ENCODE measurements around the gene FAF1.

Gene FAF1

DNA sequence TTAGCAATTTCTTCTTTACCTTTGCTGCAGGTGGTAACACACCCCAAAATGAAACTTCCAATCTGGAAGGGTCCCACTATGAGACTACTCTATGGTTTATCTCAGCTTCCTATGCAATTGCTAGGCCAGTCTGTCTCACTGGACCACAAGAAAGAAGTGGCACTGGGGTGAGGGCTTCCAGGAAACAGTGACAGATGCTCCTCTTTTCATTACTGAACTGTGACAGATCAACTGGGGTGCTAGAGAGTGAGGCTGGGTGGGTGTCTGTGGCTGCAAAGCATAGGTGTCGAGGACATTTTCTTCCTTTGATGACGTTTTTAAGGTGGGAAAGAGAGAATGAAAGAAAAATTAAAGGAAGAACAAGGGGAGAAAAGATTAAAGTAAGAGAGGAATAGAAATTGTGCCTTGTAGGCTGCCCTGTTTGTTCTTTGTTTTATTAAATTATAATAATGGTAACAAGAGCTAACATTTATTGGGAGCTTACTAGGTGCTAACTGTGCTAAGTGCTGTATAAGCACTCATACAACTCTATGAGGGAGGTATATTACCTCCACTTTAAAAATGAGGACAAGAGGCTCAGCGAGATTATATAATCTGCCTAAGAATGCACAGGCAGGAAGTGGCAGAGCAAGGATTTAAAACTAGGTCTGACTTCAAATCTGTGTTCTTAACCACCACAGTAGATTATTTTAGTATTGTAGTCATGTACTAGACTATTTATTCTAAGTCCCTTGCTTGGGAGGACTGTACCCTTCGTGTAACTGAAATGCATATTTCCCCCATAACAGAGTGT is 509.0 kb downstream of the FAF1 start:
- Mint-ChIP-seq H3K4me3 (no peak overlapping the region), H3K36me3 (ENCODE audit: low read depth) (no peaks in the 10 kb centered on the region), H3K27ac (no peak overlapping the region), H3K9me3 (no peaks in the 10 kb centered on the region), H3K27me3 (ENCODE audit: low read depth) (no peaks in the 10 kb centered on the region), H3K4me1 (no peaks in the 10 kb centered on the region)
- TF ChIP-seq, protein P1, sequence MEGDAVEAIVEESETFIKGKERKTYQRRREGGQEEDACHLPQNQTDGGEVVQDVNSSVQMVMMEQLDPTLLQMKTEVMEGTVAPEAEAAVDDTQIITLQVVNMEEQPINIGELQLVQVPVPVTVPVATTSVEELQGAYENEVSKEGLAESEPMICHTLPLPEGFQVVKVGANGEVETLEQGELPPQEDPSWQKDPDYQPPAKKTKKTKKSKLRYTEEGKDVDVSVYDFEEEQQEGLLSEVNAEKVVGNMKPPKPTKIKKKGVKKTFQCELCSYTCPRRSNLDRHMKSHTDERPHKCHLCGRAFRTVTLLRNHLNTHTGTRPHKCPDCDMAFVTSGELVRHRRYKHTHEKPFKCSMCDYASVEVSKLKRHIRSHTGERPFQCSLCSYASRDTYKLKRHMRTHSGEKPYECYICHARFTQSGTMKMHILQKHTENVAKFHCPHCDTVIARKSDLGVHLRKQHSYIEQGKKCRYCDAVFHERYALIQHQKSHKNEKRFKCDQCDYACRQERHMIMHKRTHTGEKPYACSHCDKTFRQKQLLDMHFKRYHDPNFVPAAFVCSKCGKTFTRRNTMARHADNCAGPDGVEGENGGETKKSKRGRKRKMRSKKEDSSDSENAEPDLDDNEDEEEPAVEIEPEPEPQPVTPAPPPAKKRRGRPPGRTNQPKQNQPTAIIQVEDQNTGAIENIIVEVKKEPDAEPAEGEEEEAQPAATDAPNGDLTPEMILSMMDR (IDR thresholded peaks at IDR 0.05; ENCODE audit: unreplicated experiment in 3 of 3) = no peak

DNA sequence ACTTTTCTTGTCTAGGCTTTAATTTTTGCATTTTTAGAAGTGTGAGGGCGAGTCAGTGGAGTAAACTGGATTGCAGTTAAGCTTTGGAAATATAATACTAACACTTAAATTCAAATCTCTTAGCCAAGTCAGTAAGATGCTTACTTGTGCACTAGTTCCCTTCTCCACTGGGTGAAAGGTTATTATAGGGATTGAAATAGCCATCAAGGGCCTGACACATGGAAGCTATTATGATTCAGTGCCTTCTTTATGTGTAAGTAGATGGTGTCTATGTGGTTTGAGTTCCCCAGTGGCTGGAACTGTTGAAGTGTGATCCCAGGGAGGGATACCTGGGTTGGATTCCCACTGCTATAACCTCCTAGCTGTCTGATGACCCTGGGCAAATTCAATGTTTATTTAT is 512.1 kb downstream of the FAF1 start:
- Mint-ChIP-seq H3K27ac (no peak overlapping the region), H3K4me1 (no peaks in the 10 kb centered on the region), H3K4me3 (no peak overlapping the region)

DNA sequence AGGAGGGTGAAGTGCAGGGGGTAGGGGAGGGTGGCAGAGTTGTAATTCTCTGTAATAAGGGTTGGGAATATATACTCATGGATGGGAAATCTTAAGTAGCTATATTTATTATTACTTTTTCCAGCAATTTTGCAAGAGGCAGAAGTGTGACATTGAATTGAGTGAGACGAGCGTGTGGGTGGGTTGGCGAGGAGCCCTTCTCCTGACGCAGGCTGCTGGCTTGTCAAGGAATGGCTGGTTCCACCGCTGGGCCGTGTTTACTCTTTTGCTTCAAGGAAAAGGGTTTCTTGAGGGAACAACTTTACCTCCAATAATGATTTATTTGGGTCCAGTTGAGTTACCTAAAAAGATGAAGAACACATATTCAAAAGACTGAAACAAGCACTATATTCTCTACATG is 518.9 kb downstream of the FAF1 start:
- H3K27ac Mint-ChIP-seq = no peak overlapping the region
- H3K27me3 Mint-ChIP-seq (ENCODE audit: low read depth) = no peaks in the 10 kb centered on the region
- no peaks in the 10 kb centered on the region for H3K4me1 Mint-ChIP-seq
- peaks cover 17% of the 10 kb centered on the region for H3K36me3 Mint-ChIP-seq (ENCODE audit: low read depth)
- no peaks in the 10 kb centered on the region for H3K9me3 Mint-ChIP-seq
- H3K4me3 Mint-ChIP-seq = no peak overlapping the region
- TF ChIP-seq, protein P1 (IDR thresholded peaks at IDR 0.05; ENCODE audit: unreplicated experiment in 3 of 3) = no peak

More for the DNA sequence above, 512.1 kb downstream of the FAF1 start:
- Mint-ChIP-seq H3K9me3 (no peaks in the 10 kb centered on the region), H3K36me3 (ENCODE audit: low read depth) (no peaks in the 10 kb centered on the region), H3K27me3 (ENCODE audit: low read depth) (no peaks in the 10 kb centered on the region)
- TF ChIP-seq, protein P1 (IDR thresholded peaks at IDR 0.05; ENCODE audit: unreplicated experiment in 3 of 3) = no peak

DNA sequence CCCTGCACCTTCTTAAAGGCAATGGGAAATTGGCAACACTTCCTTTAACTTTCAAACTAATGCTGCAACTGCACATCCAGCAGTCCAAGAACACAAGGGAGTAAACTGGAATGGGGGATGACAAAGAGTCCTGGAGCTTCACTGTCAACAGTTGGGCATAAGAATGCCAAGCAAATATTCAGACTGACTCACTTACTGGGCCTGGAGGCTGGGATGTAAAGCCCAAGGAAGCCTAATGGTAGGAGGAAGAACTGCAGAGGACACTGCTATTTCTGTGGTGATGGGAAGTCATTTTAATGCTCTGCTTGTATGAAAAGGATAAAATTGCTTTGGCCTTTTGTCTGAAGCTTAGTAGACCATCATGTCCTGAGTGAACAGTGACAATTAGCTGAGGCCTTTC is 521.1 kb downstream of the FAF1 start:
- no peak overlapping the region for H3K27ac Mint-ChIP-seq
- TF ChIP-seq, protein P1 (IDR thresholded peaks at IDR 0.05; ENCODE audit: unreplicated experiment in 3 of 3) = no peak
- H3K4me1 Mint-ChIP-seq = no peaks in the 10 kb centered on the region
- H3K4me3 Mint-ChIP-seq = no peak overlapping the region
- peaks cover 9% of the 10 kb centered on the region for H3K27me3 Mint-ChIP-seq (ENCODE audit: low read depth)
- H3K9me3 Mint-ChIP-seq = no peaks in the 10 kb centered on the region
- peaks cover 17% of the 10 kb centered on the region for H3K36me3 Mint-ChIP-seq (ENCODE audit: low read depth)

DNA sequence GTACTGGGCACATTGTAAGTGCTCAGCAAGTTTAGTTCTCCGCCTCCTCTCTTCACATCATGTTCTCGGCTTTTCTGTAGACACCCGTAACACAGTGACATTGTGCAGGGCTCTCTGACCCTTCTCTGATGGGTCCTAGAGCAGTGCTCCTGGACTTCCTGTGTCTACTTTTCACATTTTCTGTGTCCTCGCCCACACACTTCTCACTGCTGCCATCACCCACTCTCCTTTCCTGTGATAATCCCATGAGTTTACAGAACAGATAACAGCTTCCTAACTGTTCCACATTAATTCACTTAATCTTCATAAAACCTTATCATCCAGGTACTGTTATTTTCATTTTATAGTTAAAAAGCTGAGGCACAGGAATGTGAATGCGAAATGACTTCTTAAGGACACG is 523.6 kb downstream of the FAF1 start:
- H3K27me3 Mint-ChIP-seq (ENCODE audit: low read depth) = peaks cover 33% of the 10 kb centered on the region
- no peaks in the 10 kb centered on the region for H3K4me1 Mint-ChIP-seq
- peaks cover 17% of the 10 kb centered on the region for H3K36me3 Mint-ChIP-seq (ENCODE audit: low read depth)
- H3K4me3 Mint-ChIP-seq = no peak overlapping the region
- no peaks in the 10 kb centered on the region for H3K9me3 Mint-ChIP-seq
- TF ChIP-seq, protein P1 (IDR thresholded peaks at IDR 0.05; ENCODE audit: unreplicated experiment in 3 of 3) = no peak
- H3K27ac Mint-ChIP-seq = no peak overlapping the region

DNA sequence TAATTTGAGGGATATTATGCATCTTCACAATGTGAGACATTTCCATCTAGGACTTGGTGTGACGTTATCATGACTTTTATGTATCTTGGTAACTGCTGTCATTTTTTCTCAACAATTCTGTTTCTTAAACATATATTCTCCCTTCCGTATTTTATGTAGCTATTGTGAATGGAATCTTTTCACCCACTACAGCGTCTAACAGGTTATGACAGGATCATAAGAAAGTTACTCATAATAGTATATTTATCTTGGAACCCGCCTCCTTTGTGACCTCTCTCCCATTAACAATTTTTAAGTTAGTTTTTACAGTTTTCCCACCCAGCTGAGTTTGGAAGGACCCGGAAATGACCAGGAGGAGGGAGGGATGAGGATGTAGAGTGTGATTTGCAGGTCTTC is 530.1 kb downstream of the FAF1 start:
- Mint-ChIP-seq H3K4me1 (peaks cover 11% of the 10 kb centered on the region), H3K27me3 (ENCODE audit: low read depth) (peaks cover 92% of the 10 kb centered on the region), H3K9me3 (no peaks in the 10 kb centered on the region), H3K36me3 (ENCODE audit: low read depth) (no peaks in the 10 kb centered on the region), H3K4me3 (no peak overlapping the region), H3K27ac (no peak overlapping the region)
- TF ChIP-seq, protein P1 (IDR thresholded peaks at IDR 0.05; ENCODE audit: unreplicated experiment in 3 of 3) = no peak

Data from nephron (organoid).